HepG2 (cell line): ENCODE measurements around the gene OOSP1. TPM values are rescaled to one million over a fixed set of nuclear protein-coding genes. Genes with fewer than 3 reads are reported as not detected.

ENCODE experiments used
- ATAC-seq: fragments of 200-7000 bp; cut with Tn5 transposase; 3 replicates; pipeline ENCODE4 v1.9.1; 2020; ENCODE audit warnings: mild to moderate bottlenecking, moderate library complexity
- BruUV-seq: library from RNA; stranded (reverse); fragments of 400-500 nt; replicated peaks from 2 replicates; lab custom pipeline; 2021; lab: Mats Ljungman, UMichigan
- CTCF ChIA-PET: fragments of 300-600 bp; formaldehyde crosslinking; extraction: SDS; loops from one replicate; lab custom pipeline; 2021; ENCODE audit warnings: low total read pairs, inconsistent platforms, low intra/inter-chr PET ratio; lab: Yijun Ruan, JAX
- POLR2A ChIA-PET: fragments of 350-600 bp; sonication (Branson Sonifier 250); formaldehyde crosslinking; loops from one replicate; lab custom pipeline; 2020; ENCODE audit warnings: antibody characterized with exemption, inconsistent platforms; lab: Yijun Ruan, JAX
- DNase-seq: peaks from one replicate; pipeline ENCODE4 v3.0.0-alpha.2; 2015; ENCODE audit warnings: low spot score
- FAIRE-seq: peaks from 3 replicates; lab custom pipeline; 2011; peaks lifted over from hg19 to GRCh38; lab: Jason Lieb, UNC
- H2AFZ ChIP-seq: one replicate; pipeline ENCODE4 v1.6.1; 2011; ENCODE audit warnings: low read length, inconsistent platforms
- H3K27ac ChIP-seq: fragments of 300-600 bp; 3 replicates; pipeline ENCODE4 v1.8.0; 2011; ENCODE audit warnings: mixed run types, mild to moderate bottlenecking, mixed read lengths, low read length, inconsistent platforms; ENCODE audit not compliant: insufficient read depth; ENCODE audit errors: extremely low read length
- H3K27me3 ChIP-seq, 2 experiments: fragments of 200-600 bp in 1 of 2; 2 replicates in 1 of 2; 3 replicates in 1 of 2; pipeline versions ENCODE4 v1.6.0 to v1.8.0; 2011; ENCODE audit warnings: low read length in 2 of 2, mild to moderate bottlenecking in 2 of 2, moderate library complexity in 2 of 2, inconsistent platforms in 1 of 2; ENCODE audit not compliant: insufficient read depth in 2 of 2, control insufficient read depth in 1 of 2
- H3K36me3 ChIP-seq, 2 experiments: fragments of 200-600 bp in 1 of 2; replicated peaks in 1 of 2; 2 replicates in 1 of 2; 3 replicates in 1 of 2; pipeline versions ENCODE4 v1.5.1 to v1.8.0; 2011; ENCODE audit warnings: low read length in 2 of 2, inconsistent platforms in 1 of 2; ENCODE audit not compliant: insufficient read depth in 2 of 2, control insufficient read depth in 1 of 2
- H3K4me1 ChIP-seq: 2 replicates; pipeline ENCODE4 v1.5.1; 2012; ENCODE audit warnings: low read length, inconsistent platforms; ENCODE audit not compliant: insufficient read depth
- H3K4me2 ChIP-seq: 2 replicates; pipeline ENCODE4 v1.6.0; 2011; ENCODE audit warnings: low read depth, low read length, inconsistent platforms
- H3K4me3 ChIP-seq, 3 experiments: fragments of 200-600 bp in 1 of 3; sonication (generic), shearing (Covaris generic) in 1 of 3; replicated peaks in 1 of 3; 2 replicates each; pipeline ENCODE4 v1.5.1; 2011 to 2016; ENCODE audit warnings: low read length in 3 of 3, inconsistent platforms in 2 of 3, low read depth in 2 of 3, mild to moderate bottlenecking in 2 of 3, control low read depth in 1 of 3, mixed read lengths in 1 of 3; ENCODE audit not compliant: insufficient read depth in 1 of 3
- H3K79me2 ChIP-seq: one replicate; pipeline ENCODE4 v1.6.1; 2011; ENCODE audit warnings: low read length, inconsistent platforms; ENCODE audit not compliant: insufficient read depth
- H3K9ac ChIP-seq: 2 replicates; pipeline ENCODE4 v1.6.0; 2011; ENCODE audit warnings: mild to moderate bottlenecking, low read depth, low read length, inconsistent platforms; ENCODE audit not compliant: insufficient read depth
- H3K9me3 ChIP-seq: 2 replicates; pipeline ENCODE4 v1.5.1; 2012; ENCODE audit warnings: mild to moderate bottlenecking, low read length
- H4K20me1 ChIP-seq: 2 replicates; pipeline ENCODE4 v1.6.0; 2011; ENCODE audit warnings: inconsistent platforms, mild to moderate bottlenecking, low read length, moderate library complexity; ENCODE audit not compliant: insufficient read depth
- BRCA1 ChIP-seq: sonication (generic); formaldehyde crosslinking; IDR thresholded peaks from 2 replicates; pipeline ENCODE4 v1.4.0; 2020; ENCODE audit warnings: missing genetic modification reagents
- FOXM1 ChIP-seq: sonication (generic); formaldehyde crosslinking; IDR thresholded peaks from 2 replicates; pipeline ENCODE4 v1.5.0; 2020; ENCODE audit warnings: missing genetic modification reagents
- HNRNPLL ChIP-seq: fragments of 200-400 bp; formaldehyde crosslinking; IDR thresholded peaks from 2 replicates; pipeline ENCODE4 v1.6.1; 2017; ENCODE audit warnings: mild to moderate bottlenecking, low read depth, low read length; ENCODE audit not compliant: poor library complexity, severe bottlenecking
- HOXA7 ChIP-seq: sonication (generic); formaldehyde crosslinking; IDR thresholded peaks from 2 replicates; pipeline ENCODE4 v1.8.1; 2022; ENCODE audit warnings: mild to moderate bottlenecking, missing genetic modification reagents, moderate library complexity
- MAZ ChIP-seq, 2 experiments: sonication (generic) in 1 of 2; formaldehyde crosslinking in 1 of 2; IDR thresholded peaks; 2 replicates each; pipeline versions ENCODE4 v1.5.0 to v1.6.1; 2012 to 2020; ENCODE audit warnings: low read depth in 2 of 2, mild to moderate bottlenecking in 2 of 2, borderline replicate concordance in 1 of 2, improper control_type of control experiment in 1 of 2, low read length in 1 of 2, missing genetic modification reagents in 1 of 2, moderate library complexity in 1 of 2
- NFE2L1 ChIP-seq: sonication (generic); formaldehyde crosslinking; IDR thresholded peaks from 2 replicates; pipeline ENCODE4 v1.4.0; 2020; ENCODE audit warnings: missing genetic modification reagents, mild to moderate bottlenecking, borderline replicate concordance
- RXRA ChIP-seq: sonication (generic); formaldehyde crosslinking; IDR thresholded peaks from 2 replicates; pipeline ENCODE4 v1.5.1; 2020; ENCODE audit warnings: missing genetic modification reagents
- ZC3H13 ChIP-seq: sonication (generic); formaldehyde crosslinking; IDR thresholded peaks from 2 replicates; pipeline ENCODE4 v1.8.1; 2023; ENCODE audit warnings: mild to moderate bottlenecking, missing genetic modification reagents, moderate library complexity
- ZNF20 ChIP-seq: sonication (generic); formaldehyde crosslinking; IDR thresholded peaks from 2 replicates; pipeline ENCODE4 v1.4.0; 2020; ENCODE audit warnings: mild to moderate bottlenecking, moderate library complexity, missing genetic modification reagents
- ZNF3 ChIP-seq: IDR thresholded peaks from 2 replicates; pipeline ENCODE4 v1.7.0; 2017; ENCODE audit warnings: inconsistent platforms
- ZNF343 ChIP-seq: sonication (generic); formaldehyde crosslinking; IDR thresholded peaks from 2 replicates; pipeline ENCODE4 v1.4.0; 2020; ENCODE audit warnings: mild to moderate bottlenecking, missing genetic modification reagents
- ZNF547 ChIP-seq: sonication (generic); formaldehyde crosslinking; IDR thresholded peaks from 2 replicates; pipeline ENCODE4 v1.5.1; 2020; ENCODE audit warnings: mild to moderate bottlenecking, missing genetic modification reagents
- ZNF75D ChIP-seq: sonication (generic); formaldehyde crosslinking; IDR thresholded peaks from 2 replicates; pipeline ENCODE4 v1.8.1; 2023; ENCODE audit warnings: missing genetic modification reagents, mild to moderate bottlenecking, borderline replicate concordance
- ZNF761 ChIP-seq: sonication (generic); formaldehyde crosslinking; conservative IDR thresholded peaks from 2 replicates; pipeline ENCODE4 v1.4.0; 2020; ENCODE audit warnings: mild to moderate bottlenecking, missing genetic modification reagents
- ZNF879 ChIP-seq: sonication (generic); formaldehyde crosslinking; IDR thresholded peaks from 2 replicates; pipeline ENCODE4 v1.8.1; 2023; ENCODE audit warnings: missing genetic modification reagents
- ZSCAN30 ChIP-seq: sonication (generic); formaldehyde crosslinking; IDR thresholded peaks from 2 replicates; pipeline ENCODE4 v1.5.0; 2020; ENCODE audit warnings: mild to moderate bottlenecking, missing genetic modification reagents
- WGBS: methylation state at CpG from one replicate; pipeline ENCODE4 v1.1.6; 2017; ENCODE audit warnings: low lambda C conversion rate; 5-methylcytosine and 5-hydroxymethylcytosine counted together
- in situ Hi-C: cut with HindIII; loops from 2 replicates; pipeline ENCODE4 v1.10.0; 2017; ENCODE audit warnings: low pct_unique_long_range_greater_than_20kb; ENCODE audit not compliant: extremely low pct_ligation_motif_present
- intact Hi-C: fragments of 100-400 bp; cut with micrococcal nuclease; formaldehyde crosslinking; loops from one replicate; pipeline ENCODE4 v1.10.0; 2022; ENCODE audit not compliant: unreplicated experiment
- polyA plus RNA-seq, 8 experiments: library from polyadenylated mRNA; depleted of rRNA in 3 of 8; stranded (reverse) in 7 of 8; unstranded in 1 of 8; fragments of >200 nt; fragmentation: Illumina TruSeq in 4 of 8; extraction: Trizol in 4 of 8; gene quantifications; 2 replicates each; pipeline versions ENCODE4 v1.2.1 to v1.2.3, GENCODE V29; 2011 to 2016; ENCODE audit warnings: low read depth in 4 of 8, missing spikeins in 1 of 8, mixed read lengths in 1 of 8; ENCODE audit not compliant: insufficient read depth in 1 of 8
- total RNA-seq, 5 experiments: library from RNA; depleted of rRNA; stranded (reverse); fragments of >200 nt; fragmentation: Illumina TruSeq; extraction: Trizol; gene quantifications; 2 replicates each; pipeline ENCODE4 v1.2.3, GENCODE V29; 2016; ENCODE audit warnings: low read depth in 1 of 5
- TF ChIP-seq, protein P1 (sequence below): sonication (generic); formaldehyde crosslinking; IDR thresholded peaks from 2 replicates; pipeline ENCODE4 v1.5.1; 2020; ENCODE audit warnings: missing genetic modification reagents, mild to moderate bottlenecking, borderline replicate concordance
- TF ChIP-seq, protein P2 (sequence below): sonication (generic); formaldehyde crosslinking; IDR thresholded peaks from 2 replicates; pipeline ENCODE4 v1.4.0; 2020; ENCODE audit warnings: low read depth, missing genetic modification reagents
- TF ChIP-seq, protein P3 (sequence below): sonication (generic); formaldehyde crosslinking; IDR thresholded peaks from 2 replicates; pipeline ENCODE4 v1.5.0; 2020; ENCODE audit warnings: missing genetic modification reagents

The OOSP1 gene
- total and polyA plus RNA-seq, 2 of the 13 experiments (the other 11 are each of a cell fraction or from before 2014, with no cell fraction given) = not detected

DNA sequence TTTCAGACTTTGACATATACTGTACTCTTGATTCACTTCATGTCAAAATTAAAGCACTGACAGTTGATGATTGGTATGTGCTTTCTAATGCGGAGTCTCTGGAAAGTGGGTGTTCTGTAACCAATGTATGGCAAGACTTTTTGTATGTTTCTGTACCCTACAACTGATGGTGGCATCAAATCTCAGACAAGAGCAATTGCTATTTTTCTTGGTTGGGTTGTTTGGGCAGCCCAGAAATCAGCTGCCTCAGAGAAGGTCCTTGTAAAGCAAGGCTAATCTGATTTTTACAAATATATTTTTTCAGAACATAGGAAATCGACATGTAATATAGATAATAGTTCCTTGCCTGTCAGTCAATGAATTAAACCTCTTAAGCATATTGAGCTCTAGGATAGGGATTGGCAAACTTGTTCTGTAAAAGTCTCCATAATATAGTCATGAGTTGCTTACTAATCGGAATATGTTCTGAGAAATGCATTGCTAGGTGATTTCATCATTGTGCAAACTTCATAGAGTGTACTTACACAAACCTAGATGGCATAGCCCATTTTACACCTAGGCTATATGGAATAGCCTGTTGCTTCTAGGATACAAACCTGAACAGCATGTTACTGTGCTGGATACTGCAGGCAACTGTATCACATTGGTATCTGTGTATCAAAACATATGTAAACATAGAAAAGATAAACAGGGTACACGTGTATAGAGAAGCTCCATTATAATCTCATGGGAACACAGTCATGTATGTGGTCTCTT, 15.4 kb downstream of the OOSP1 start:
- FAIRE-seq (no peak), DNase-seq (no peak), ATAC-seq (no peak)
- ChIA-PET CTCF (no interaction called here), POLR2A (no interaction called here)
- Histone ChIP-seq H3K9me3 (no peaks in the 10 kb centered on the region), H4K20me1 (no peaks in the 10 kb centered on the region), H3K79me2 (no peaks in the 10 kb centered on the region), H2AFZ (no peak overlapping the region), H3K4me1 (no peaks in the 10 kb centered on the region), H3K36me3 (no peaks in the 10 kb centered on the region), H3K27me3 (no peaks in the 10 kb centered on the region), H3K4me2 (no peak overlapping the region), H3K9ac (no peak overlapping the region), H3K4me3 (no peak overlapping the region), H3K27ac (no peak overlapping the region)
- in situ Hi-C loops (no loop called here), intact Hi-C loops (no loop called here)
- 18% methylated on average over 4 of the region's 4 CpGs for WGBS
- BruUV-seq = no TSS peak
- TF ChIP-seq ZNF879 (CRISPR knock-in tag) (no peak), ZNF547 (CRISPR knock-in tag) (no peak), HNRNPLL (no peak), ZNF20 (CRISPR knock-in tag) (no peak), ZNF3 (CRISPR knock-in tag) (no peak), ZNF343 (CRISPR knock-in tag) (no peak), NFE2L1 (CRISPR knock-in tag) (no peak), RXRA (CRISPR knock-in tag) (no peak), HOXA7 (CRISPR knock-in tag) (no peak), FOXM1 (no peak), ZNF761 (CRISPR knock-in tag) (no peak), BRCA1 (CRISPR knock-in tag) (no peak), ZC3H13 (no peak), MAZ (IDR thresholded peaks at IDR 0.05; ENCODE audit: borderline replicate concordance, low read depth, low read length) (no peak), MAZ (CRISPR knock-in tag; IDR thresholded peaks at IDR 0.05; ENCODE audit: low read depth) (no peak), ZSCAN30 (no peak), ZNF75D (CRISPR knock-in tag) (no peak)
- TF ChIP-seq, protein P1, sequence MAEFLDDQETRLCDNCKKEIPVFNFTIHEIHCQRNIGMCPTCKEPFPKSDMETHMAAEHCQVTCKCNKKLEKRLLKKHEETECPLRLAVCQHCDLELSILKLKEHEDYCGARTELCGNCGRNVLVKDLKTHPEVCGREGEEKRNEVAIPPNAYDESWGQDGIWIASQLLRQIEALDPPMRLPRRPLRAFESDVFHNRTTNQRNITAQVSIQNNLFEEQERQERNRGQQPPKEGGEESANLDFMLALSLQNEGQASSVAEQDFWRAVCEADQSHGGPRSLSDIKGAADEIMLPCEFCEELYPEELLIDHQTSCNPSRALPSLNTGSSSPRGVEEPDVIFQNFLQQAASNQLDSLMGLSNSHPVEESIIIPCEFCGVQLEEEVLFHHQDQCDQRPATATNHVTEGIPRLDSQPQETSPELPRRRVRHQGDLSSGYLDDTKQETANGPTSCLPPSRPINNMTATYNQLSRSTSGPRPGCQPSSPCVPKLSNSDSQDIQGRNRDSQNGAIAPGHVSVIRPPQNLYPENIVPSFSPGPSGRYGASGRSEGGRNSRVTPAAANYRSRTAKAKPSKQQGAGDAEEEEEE (CRISPR knock-in tag) = no peak
- TF ChIP-seq, protein P2, sequence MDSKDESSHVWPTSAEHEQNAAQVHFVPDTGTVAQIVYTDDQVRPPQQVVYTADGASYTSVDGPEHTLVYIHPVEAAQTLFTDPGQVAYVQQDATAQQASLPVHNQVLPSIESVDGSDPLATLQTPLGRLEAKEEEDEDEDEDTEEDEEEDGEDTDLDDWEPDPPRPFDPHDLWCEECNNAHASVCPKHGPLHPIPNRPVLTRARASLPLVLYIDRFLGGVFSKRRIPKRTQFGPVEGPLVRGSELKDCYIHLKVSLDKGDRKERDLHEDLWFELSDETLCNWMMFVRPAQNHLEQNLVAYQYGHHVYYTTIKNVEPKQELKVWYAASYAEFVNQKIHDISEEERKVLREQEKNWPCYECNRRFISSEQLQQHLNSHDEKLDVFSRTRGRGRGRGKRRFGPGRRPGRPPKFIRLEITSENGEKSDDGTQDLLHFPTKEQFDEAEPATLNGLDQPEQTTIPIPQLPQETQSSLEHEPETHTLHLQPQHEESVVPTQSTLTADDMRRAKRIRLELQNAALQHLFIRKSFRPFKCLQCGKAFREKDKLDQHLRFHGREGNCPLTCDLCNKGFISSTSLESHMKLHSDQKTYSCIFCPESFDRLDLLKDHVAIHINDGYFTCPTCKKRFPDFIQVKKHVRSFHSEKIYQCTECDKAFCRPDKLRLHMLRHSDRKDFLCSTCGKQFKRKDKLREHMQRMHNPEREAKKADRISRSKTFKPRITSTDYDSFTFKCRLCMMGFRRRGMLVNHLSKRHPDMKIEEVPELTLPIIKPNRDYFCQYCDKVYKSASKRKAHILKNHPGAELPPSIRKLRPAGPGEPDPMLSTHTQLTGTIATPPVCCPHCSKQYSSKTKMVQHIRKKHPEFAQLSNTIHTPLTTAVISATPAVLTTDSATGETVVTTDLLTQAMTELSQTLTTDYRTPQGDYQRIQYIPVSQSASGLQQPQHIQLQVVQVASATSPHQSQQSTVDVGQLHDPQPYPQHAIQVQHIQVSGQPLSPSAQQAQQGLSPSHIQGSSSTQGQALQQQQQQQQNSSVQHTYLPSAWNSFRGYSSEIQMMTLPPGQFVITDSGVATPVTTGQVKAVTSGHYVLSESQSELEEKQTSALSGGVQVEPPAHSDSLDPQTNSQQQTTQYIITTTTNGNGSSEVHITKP (CRISPR knock-in tag) = no peak
- TF ChIP-seq, protein P3, sequence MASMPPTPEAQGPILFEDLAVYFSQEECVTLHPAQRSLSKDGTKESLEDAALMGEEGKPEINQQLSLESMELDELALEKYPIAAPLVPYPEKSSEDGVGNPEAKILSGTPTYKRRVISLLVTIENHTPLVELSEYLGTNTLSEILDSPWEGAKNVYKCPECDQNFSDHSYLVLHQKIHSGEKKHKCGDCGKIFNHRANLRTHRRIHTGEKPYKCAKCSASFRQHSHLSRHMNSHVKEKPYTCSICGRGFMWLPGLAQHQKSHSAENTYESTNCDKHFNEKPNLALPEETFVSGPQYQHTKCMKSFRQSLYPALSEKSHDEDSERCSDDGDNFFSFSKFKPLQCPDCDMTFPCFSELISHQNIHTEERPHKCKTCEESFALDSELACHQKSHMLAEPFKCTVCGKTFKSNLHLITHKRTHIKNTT (CRISPR knock-in tag) = no peak
